CD4-positive, CD25-positive, alpha-beta regulatory T cell (primary cell): ENCODE data around the gene PYM1. TPM values are rescaled to one million over a fixed set of nuclear protein-coding genes. Genes with fewer than 3 reads are reported as not detected.

Experiments
- ATAC-seq, 2 donors: fragments of 150-1000 bp; cut with Tn5 transposase; one replicate each; pipeline ENCODE4 v1.10.0; 2021; ENCODE audit warnings: low read depth in 2 of 2, moderate number of reproducible peaks in 2 of 2, moderate library complexity in 1 of 2
- DNase-seq, 3 donors: peaks; one replicate each; pipeline versions ENCODE4 v3.0.0 to v3.0.0-alpha.2; 2012 to 2022; ENCODE audit warnings: mixed read lengths in 1 of 3
- H3K27ac ChIP-seq: one replicate; pipeline ENCODE4 v1.7.0; 2013; ENCODE audit warnings: mild to moderate bottlenecking, low read length; ENCODE audit not compliant: insufficient read depth, poor library complexity, severe bottlenecking
- H3K27me3 ChIP-seq: one replicate; pipeline ENCODE4 v1.7.0; 2013; ENCODE audit warnings: low read length; ENCODE audit not compliant: control insufficient read depth, insufficient read depth
- H3K36me3 ChIP-seq: one replicate; pipeline ENCODE4 v1.7.0; 2013; ENCODE audit warnings: mild to moderate bottlenecking, low read length, moderate library complexity; ENCODE audit not compliant: control insufficient read depth, insufficient read depth
- H3K4me1 ChIP-seq: 2 replicates; pipeline ENCODE4 v1.7.0; 2013; ENCODE audit warnings: mild to moderate bottlenecking, low read length; ENCODE audit not compliant: insufficient read depth, control insufficient read depth, poor library complexity, severe bottlenecking
- H3K4me3 ChIP-seq: one replicate; pipeline ENCODE4 v1.7.0; 2013; ENCODE audit warnings: low read depth, mild to moderate bottlenecking, low read length, moderate library complexity
- H3K9me3 ChIP-seq, 2 experiments: 1 replicate in 1 of 2; 2 replicates in 1 of 2; pipeline ENCODE4 v1.7.0; 2013; ENCODE audit warnings: low read length in 2 of 2, mild to moderate bottlenecking in 1 of 2, moderate library complexity in 1 of 2; ENCODE audit not compliant: control insufficient read depth in 2 of 2
- H3K27ac Mint-ChIP-seq, 3 donors: one replicate each; pipeline ENCODE4 v1.8.0; 2020 to 2022; ENCODE audit warnings: mild to moderate bottlenecking in 3 of 3, mixed read lengths in 3 of 3, moderate library complexity in 2 of 3
- H3K27me3 Mint-ChIP-seq: one replicate; pipeline ENCODE4 v1.8.0; 2022; ENCODE audit warnings: mild to moderate bottlenecking, mixed read lengths
- H3K36me3 Mint-ChIP-seq: one replicate; pipeline ENCODE4 v1.8.0; 2020; ENCODE audit warnings: mixed read lengths
- H3K4me1 Mint-ChIP-seq, 4 donors: one replicate each; pipeline ENCODE4 v1.8.0; 2020 to 2022; ENCODE audit warnings: mixed read lengths in 4 of 4, mild to moderate bottlenecking in 1 of 4
- H3K4me3 Mint-ChIP-seq, 4 donors: one replicate each; pipeline ENCODE4 v1.8.0; 2020 to 2022; ENCODE audit warnings: mild to moderate bottlenecking in 4 of 4, mixed read lengths in 4 of 4, moderate library complexity in 3 of 4
- H3K9me3 Mint-ChIP-seq, 7 donors: one replicate each; pipeline ENCODE4 v1.8.0; 2020 to 2022; ENCODE audit warnings: mixed read lengths in 7 of 7, mild to moderate bottlenecking in 3 of 7, moderate library complexity in 2 of 7
- polyA plus RNA-seq, 4 donors: library from polyadenylated mRNA; unstranded; fragments of 300-500 nt; fragmentation: Illumina TruSeq; gene quantifications; one replicate each; pipeline ENCODE4 v1.2.3, GENCODE V29; 2021
- total RNA-seq: library from RNA; stranded (reverse); gene quantifications from one replicate; pipeline ENCODE4 v1.2.3, GENCODE V29; 2022

The PYM1 gene
- total and polyA plus RNA-seq, 5 donors from 2014 or later: 34.0 to 123 (median 110) TPM

DNA sequence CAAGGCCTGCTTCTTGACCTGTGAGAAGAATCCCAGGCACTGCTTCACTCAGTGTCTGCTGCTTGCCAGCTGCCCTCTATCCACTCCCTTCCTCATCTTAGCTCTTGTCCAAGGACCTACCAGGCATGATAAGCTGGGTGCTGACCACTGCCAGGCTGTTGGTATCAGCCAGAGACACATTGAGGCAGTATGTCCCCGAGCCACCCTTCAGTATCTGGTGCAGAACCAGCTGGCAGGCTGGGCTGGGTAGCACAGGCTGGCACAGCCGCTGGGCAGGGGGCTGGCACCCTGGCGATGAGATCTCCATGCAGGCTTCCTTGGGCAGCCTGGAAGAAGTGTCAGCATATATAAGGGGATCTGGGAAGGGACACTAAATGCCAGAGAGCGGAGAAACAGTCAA is 27.6 kb upstream of the PYM1 start:
- Histone ChIP-seq H3K27me3 (no peaks in the 10 kb centered on the region), H3K4me1 (no peaks in the 10 kb centered on the region), H3K27ac (no peak overlapping the region), H3K9me3 (no peaks in the 10 kb centered on the region), H3K4me3 (no peak overlapping the region), H3K36me3 (peaks cover 40% of the 10 kb centered on the region)
- Mint-ChIP-seq H3K27ac (peak overlapping the region in 1 of 3 donors; percentile 47), H3K4me3 (no peak overlapping the region), H3K9me3 (peaks cover 0 to 1% (median 0%) of the 10 kb centered on the region in 7 donors), H3K4me1 (peaks cover 0 to 37% (median 19%) of the 10 kb centered on the region in 4 donors), H3K36me3 (peaks cover 27% of the 10 kb centered on the region), H3K27me3 (peaks cover 4% of the 10 kb centered on the region)
- ATAC-seq: peak; percentile 8 to 17
- peak in 1 of 3 donors; percentile 40 for DNase-seq

DNA sequence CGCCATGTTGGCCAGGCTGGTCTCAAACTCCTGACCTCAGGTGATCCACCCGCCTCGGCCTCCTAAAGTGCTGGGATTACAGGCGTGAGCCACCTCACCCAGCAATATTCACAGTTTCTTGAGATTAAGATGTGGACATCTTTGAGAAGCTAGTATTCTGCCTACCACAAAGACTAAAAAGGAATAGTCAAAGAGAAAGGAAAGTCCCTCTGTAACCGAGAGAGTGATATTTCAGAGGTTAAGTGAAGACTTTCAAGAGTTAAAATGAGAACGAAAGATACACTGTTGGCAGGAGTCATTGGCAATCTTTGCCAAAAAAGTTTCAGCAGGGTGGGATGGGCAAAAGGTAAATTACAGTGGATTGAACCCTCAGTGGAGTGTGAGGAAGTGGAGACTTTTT is 18.9 kb upstream of the PYM1 start:
- Mint-ChIP-seq H3K4me1 (peaks cover 5 to 69% (median 35%) of the 10 kb centered on the region in 4 donors), H3K4me3 (no peak overlapping the region), H3K27me3 (no peaks in the 10 kb centered on the region), H3K9me3 (no peaks in the 10 kb centered on the region), H3K36me3 (peaks cover 57% of the 10 kb centered on the region), H3K27ac (peak overlapping the region; percentile 66 to 88 (median 75))
- Histone ChIP-seq H3K4me3 (no peak overlapping the region), H3K9me3 (no peaks in the 10 kb centered on the region), H3K4me1 (peaks cover 5% of the 10 kb centered on the region), H3K27ac (peak overlapping the region; percentile 33), H3K36me3 (peaks cover 86% of the 10 kb centered on the region), H3K27me3 (no peaks in the 10 kb centered on the region)
- DNase-seq (no peak), ATAC-seq (no peak)

DNA sequence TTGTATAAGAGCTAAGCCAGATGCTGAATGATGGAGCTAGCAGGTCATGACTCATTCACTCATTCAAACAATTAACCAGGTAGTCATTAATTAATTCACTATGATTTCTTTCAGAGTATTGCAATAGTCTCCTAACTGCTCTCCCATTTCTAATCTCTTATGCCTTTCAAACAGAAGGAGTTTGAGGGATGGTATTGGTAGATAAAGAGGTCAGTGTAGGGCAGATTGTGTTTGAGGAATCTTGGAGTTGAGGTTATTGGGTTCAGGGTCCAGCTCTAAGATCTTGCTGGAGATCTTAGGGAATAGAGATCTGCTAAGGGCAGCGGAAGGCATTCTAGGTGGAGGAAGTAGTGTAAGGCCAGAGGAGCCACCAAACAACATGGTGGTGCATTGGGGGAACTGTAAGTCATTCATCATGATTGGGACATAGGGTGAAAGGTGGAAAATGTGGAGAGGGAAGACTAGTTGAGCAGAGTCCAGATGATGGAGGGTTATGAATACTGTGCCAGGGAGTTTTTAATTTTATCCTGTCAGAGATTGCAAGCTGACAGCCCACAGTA is 15.0 kb upstream of the PYM1 start:
- no peaks in the 10 kb centered on the region for H3K27me3 Mint-ChIP-seq
- peaks cover 5 to 95% (median 63%) of the 10 kb centered on the region in 4 donors for H3K4me1 Mint-ChIP-seq
- no peak overlapping the region for H3K4me3 ChIP-seq
- peaks cover 39% of the 10 kb centered on the region for H3K4me1 ChIP-seq
- peak overlapping the region; percentile 39 to 67 (median 56) for H3K27ac Mint-ChIP-seq
- H3K9me3 ChIP-seq: no peaks in the 10 kb centered on the region
- H3K4me3 Mint-ChIP-seq: peak overlapping the region in 2 of 4 donors; percentile 2 to 20
- peaks cover 79% of the 10 kb centered on the region for H3K36me3 Mint-ChIP-seq
- H3K9me3 Mint-ChIP-seq: no peaks in the 10 kb centered on the region
- no peak for DNase-seq
- peak overlapping the region; percentile 6 for H3K27ac ChIP-seq
- ATAC-seq: no peak
- no peaks in the 10 kb centered on the region for H3K27me3 ChIP-seq
- peaks cover 97% of the 10 kb centered on the region for H3K36me3 ChIP-seq

DNA sequence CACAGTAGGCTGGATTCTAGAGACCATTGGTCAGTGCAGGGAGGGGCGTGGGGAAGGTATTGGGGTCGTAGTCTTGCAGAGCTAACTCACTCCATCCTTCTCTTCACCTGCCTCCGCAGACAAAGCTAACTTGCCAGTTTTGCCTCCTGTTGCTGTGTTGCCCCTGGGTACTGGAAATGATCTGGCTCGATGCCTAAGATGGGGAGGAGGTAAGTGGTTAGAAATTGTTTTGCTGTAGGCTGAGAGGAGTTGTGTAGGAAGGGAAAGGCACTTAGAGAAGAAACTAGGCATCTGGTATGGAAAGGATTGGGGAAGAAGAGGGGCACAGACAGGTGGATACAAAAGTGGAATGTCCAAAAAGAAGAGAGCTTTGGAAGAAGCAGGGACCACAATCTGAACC is 14.4 kb upstream of the PYM1 start:
- Mint-ChIP-seq H3K9me3 (no peaks in the 10 kb centered on the region), H3K27me3 (no peaks in the 10 kb centered on the region), H3K4me1 (peaks cover 5 to 97% (median 64%) of the 10 kb centered on the region in 4 donors), H3K36me3 (peaks cover 80% of the 10 kb centered on the region), H3K27ac (peak overlapping the region; percentile 17 to 93 (median 56)), H3K4me3 (no peak overlapping the region)
- no peak for DNase-seq
- no peak overlapping the region for H3K4me3 ChIP-seq
- no peaks in the 10 kb centered on the region for H3K27me3 ChIP-seq
- H3K4me1 ChIP-seq: peaks cover 45% of the 10 kb centered on the region
- no peak for ATAC-seq
- peak overlapping the region; percentile 42 for H3K27ac ChIP-seq
- H3K36me3 ChIP-seq: peaks cover 97% of the 10 kb centered on the region
- no peaks in the 10 kb centered on the region for H3K9me3 ChIP-seq

DNA sequence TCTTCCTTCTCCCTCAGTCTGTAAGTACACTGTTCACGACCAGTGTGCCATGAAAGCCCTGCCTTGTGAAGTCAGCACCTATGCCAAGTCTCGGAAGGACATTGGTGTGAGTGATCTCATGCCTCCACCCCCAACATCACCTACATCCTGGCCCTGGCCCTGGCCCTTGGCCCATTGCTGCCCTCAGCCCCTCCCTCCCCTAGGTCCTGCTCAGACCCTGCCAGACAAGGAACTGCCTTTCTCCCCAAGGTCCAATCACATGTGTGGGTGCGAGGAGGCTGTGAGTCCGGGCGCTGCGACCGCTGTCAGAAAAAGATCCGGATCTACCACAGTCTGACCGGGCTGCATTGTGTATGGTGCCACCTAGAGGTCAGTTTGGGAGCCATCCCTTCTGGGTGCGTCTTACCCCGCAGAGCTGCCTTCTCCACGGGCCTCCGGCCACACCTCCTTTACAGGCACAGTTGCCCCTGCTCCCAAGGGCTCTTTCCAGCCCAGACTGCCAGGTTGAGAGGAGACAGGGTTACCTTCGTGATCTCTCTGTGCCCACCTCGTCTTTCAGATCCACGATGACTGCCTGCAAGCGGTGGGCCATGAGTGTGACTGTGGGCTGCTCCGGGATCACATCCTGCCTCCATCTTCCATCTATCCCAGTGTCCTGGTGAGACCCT is 12.5 kb upstream of the PYM1 start:
- peaks cover 63% of the 10 kb centered on the region for H3K4me1 ChIP-seq
- peaks cover 93% of the 10 kb centered on the region for H3K36me3 ChIP-seq
- H3K27ac ChIP-seq: peak overlapping the region; percentile 92

DNA sequence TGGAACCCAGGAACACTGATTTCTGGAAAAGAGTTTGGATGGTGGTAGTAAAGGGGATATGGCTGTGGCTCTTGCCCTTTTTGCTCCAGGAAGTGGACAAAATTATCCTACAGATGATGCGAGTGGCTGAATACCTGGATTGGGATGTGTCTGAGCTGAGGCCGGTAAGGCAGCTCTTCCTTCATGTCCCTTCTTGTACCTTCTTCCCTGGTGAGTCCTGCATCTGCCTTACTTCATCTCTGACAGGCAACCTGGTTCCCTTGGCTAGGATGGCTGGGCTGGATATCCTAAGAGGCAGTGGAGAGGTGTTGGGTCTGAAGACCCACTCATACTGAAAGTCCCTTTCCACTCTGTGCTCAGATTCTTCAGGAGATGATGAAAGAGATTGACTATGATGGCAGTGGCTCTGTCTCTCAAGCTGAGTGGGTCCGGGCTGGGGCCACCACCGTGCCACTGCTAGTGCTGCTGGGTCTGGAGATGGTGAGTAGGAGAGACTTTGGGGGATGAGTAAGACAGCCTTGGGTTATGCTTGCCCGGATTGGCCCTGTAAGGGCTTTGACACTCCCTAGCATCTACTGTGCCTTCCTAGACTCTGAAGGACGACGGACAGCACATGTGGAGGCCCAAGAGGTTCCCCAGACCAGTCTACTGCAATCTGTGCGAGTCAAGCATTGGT is 11.3 kb upstream of the PYM1 start:
- peaks cover 70% of the 10 kb centered on the region for H3K4me1 ChIP-seq
- peaks cover 81% of the 10 kb centered on the region for H3K36me3 Mint-ChIP-seq
- H3K4me1 Mint-ChIP-seq: peaks cover 6 to 99% (median 79%) of the 10 kb centered on the region in 4 donors
- H3K27me3 ChIP-seq: no peaks in the 10 kb centered on the region
- DNase-seq (no peak), ATAC-seq (peak in 1 of 2 donors; percentile 9)
- peaks cover 82% of the 10 kb centered on the region for H3K36me3 ChIP-seq
- no peaks in the 10 kb centered on the region for H3K27me3 Mint-ChIP-seq
- H3K4me3 ChIP-seq: peak overlapping the region; percentile 21
- peak overlapping the region; percentile 92 for H3K27ac ChIP-seq
- H3K4me3 Mint-ChIP-seq: peak overlapping the region; percentile 78 to 100 (median 86)
- H3K27ac Mint-ChIP-seq: peak overlapping the region; percentile 89 to 97 (median 94)
- no peaks in the 10 kb centered on the region for H3K9me3 Mint-ChIP-seq
- H3K9me3 ChIP-seq: no peaks in the 10 kb centered on the region

More for the DNA sequence above, 12.5 kb upstream of the PYM1 start:
- no peaks in the 10 kb centered on the region for H3K9me3 ChIP-seq
- peaks cover 6 to 97% (median 73%) of the 10 kb centered on the region in 4 donors for H3K4me1 Mint-ChIP-seq
- no peaks in the 10 kb centered on the region for H3K9me3 Mint-ChIP-seq
- peak; percentile 75 to 89 (median 87) for DNase-seq
- H3K27ac Mint-ChIP-seq: peak overlapping the region; percentile 54 to 97 (median 89)
- peak; percentile 88 to 91 for ATAC-seq
- peak overlapping the region; percentile 13 for H3K4me3 ChIP-seq
- peaks cover 85% of the 10 kb centered on the region for H3K36me3 Mint-ChIP-seq
- H3K27me3 Mint-ChIP-seq: no peaks in the 10 kb centered on the region
- H3K4me3 Mint-ChIP-seq: peak overlapping the region; percentile 78 to 100 (median 86)
- no peaks in the 10 kb centered on the region for H3K27me3 ChIP-seq

DNA sequence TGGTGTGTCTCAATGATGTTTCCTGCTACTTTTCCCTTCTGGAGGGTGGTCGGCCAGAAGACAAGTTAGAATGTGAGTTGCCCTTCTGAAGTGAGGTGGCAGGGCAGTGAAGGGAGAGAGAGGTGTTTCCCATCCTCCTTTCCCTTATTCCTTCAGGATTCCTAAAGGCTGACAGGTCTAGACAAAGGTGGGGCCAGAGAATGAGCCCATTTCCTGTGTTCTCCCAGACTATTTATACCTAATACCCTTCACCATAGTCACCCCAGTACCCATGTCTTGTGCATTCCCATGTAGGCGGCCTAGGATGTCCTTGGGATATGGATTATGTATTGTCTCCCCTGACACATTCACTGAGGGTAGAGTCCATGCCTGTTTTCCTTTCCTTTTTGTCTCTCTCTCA is 10.3 kb upstream of the PYM1 start:
- Mint-ChIP-seq H3K27me3 (no peaks in the 10 kb centered on the region), H3K27ac (peak overlapping the region; percentile 54 to 97 (median 89)), H3K4me3 (peak overlapping the region; percentile 52 to 100 (median 86)), H3K36me3 (peaks cover 80% of the 10 kb centered on the region), H3K4me1 (peaks cover 6 to 97% (median 80%) of the 10 kb centered on the region in 4 donors), H3K9me3 (no peaks in the 10 kb centered on the region)
- Histone ChIP-seq H3K9me3 (no peaks in the 10 kb centered on the region), H3K4me1 (peaks cover 80% of the 10 kb centered on the region), H3K4me3 (peak overlapping the region; percentile 28), H3K27ac (peak overlapping the region; percentile 92), H3K36me3 (peaks cover 73% of the 10 kb centered on the region), H3K27me3 (no peaks in the 10 kb centered on the region)
- DNase-seq: no peak
- no peak for ATAC-seq
